KOPT-K1 (cell line): ENCODE measurements around the gene NTM.

Experiments
- H3K27ac ChIP-seq: fragments of 200-600 bp; sonication (generic); 2 replicates; pipeline ENCODE4 v1.5.1; 2016; ENCODE audit warnings: antibody characterized with exemption, mild to moderate bottlenecking, low read depth, low read length; ENCODE audit not compliant: poor library complexity, severe bottlenecking
- H3K36me3 ChIP-seq: fragments of 200-600 bp; sonication (generic); 2 replicates; pipeline ENCODE4 v1.5.1; 2017; ENCODE audit warnings: antibody characterized with exemption, mild to moderate bottlenecking, low read length, moderate library complexity; ENCODE audit not compliant: insufficient read depth
- H3K9me3 ChIP-seq: fragments of 200-600 bp; sonication (generic); 2 replicates; pipeline ENCODE4 v1.5.1; 2017; ENCODE audit warnings: antibody characterized with exemption, low read length, mild to moderate bottlenecking; ENCODE audit not compliant: insufficient read depth, poor library complexity, severe bottlenecking

The NTM gene

DNA sequence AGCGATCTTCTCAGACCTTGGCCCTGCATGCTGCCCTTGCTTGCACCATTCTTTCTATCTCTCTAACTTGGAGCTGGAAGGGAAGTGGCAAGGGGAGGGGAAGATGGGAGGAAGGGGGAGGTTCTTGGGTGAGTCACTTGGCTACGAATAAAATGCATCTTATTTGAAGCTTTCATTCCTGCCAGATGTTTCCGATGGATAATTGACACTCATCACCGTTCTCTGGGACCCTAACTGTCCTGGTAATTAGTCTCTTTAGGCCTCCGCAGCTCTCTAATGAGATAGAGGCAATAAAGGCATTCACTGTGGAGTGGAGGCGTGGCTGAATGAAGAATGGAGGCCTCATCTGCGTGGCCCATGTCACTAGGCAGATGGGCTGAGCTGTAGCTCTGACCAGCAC lies 960.1 kb downstream of the NTM start:
- H3K36me3 ChIP-seq = no peaks in the 10 kb centered on the region
- no peak overlapping the region for H3K27ac ChIP-seq
- H3K9me3 ChIP-seq = no peaks in the 10 kb centered on the region

DNA sequence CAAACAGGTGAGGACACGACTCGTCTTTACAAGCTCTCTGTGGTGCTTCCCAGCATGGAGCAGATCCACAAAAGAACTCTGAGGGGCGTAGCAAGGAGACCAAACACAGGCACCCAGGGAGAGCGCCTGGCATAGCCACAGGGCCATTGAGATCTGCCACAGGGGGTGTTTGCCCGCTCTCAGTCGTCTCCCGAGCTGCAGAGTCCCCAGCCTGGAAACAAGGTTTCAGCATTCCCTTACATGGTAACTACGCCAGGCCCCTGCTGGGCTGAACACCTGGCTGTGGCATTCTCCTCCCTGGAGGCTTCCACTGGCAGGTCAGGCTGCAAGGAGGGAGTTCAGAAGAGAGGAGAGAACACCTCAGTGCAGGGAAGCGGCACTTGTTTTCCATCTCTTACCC lies 962.1 kb downstream of the NTM start:
- H3K36me3 ChIP-seq = no peaks in the 10 kb centered on the region
- H3K9me3 ChIP-seq = no peaks in the 10 kb centered on the region
- no peak overlapping the region for H3K27ac ChIP-seq

DNA sequence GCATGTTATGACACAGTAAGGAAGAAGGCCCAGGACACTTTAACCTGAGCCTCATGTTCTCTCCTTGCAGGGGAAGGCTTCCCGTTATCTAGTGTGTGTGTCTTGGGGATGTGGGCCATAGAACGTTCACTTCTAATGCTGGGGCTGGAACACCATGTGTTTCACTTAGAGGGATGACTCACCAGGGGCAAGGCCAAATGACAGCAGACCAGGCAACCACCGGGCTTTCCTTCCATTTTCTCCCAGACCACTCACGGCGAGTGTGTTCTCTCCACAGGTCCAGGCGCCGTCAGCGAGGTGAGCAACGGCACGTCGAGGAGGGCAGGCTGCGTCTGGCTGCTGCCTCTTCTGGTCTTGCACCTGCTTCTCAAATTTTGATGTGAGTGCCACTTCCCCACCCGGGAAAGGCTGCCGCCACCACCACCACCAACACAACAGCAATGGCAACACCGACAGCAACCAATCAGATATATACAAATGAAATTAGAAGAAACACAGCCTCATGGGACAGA lies 964.4 kb downstream of the NTM start:
- Histone ChIP-seq H3K9me3 (no peaks in the 10 kb centered on the region), H3K27ac (no peak overlapping the region), H3K36me3 (no peaks in the 10 kb centered on the region)

DNA sequence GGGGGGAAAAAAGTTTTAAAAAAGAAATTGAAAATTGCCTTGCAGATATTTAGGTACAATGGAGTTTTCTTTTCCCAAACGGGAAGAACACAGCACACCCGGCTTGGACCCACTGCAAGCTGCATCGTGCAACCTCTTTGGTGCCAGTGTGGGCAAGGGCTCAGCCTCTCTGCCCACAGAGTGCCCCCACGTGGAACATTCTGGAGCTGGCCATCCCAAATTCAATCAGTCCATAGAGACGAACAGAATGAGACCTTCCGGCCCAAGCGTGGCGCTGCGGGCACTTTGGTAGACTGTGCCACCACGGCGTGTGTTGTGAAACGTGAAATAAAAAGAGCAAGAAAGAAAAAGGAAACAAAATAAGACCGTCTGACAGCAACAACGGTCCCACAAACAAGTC lies 964.9 kb downstream of the NTM start:
- Histone ChIP-seq H3K9me3 (no peaks in the 10 kb centered on the region), H3K36me3 (no peaks in the 10 kb centered on the region), H3K27ac (no peak overlapping the region)

DNA sequence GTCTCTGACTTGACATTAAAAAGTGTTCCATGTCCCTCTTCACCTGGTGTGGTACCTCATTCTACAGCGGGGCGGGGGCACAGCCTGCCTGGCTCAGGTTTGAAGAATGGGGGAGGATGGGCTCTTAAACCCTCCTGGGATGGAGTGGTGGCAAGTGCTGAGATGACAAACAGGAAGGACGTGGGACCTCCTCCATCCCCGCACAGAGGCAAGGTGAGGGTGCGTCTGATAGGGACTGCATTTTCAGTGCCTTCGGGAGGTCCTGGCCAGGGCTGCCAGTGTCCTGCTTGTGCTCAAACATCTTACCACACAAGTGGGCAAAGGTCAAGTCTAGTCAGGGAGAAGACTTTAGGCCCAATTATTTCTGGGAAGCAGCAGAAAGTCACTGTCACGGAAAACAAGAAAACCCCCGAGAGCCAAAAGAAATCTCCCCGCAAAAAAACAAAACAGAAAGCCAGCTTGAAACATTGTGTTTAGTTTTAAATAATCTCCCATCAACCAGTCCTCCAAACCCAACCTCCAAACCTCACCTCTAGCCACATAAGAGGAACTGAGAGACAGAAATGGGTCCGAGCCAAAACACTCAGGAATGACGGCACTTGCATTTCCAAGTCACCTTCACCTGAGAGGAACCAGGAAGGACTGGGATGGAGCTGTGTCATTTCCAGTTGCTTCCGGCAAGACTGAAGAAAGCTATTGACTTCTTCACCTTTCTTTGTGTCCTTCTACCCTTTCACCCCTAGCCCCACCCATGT lies 966.5 kb downstream of the NTM start:
- Histone ChIP-seq H3K36me3 (no peaks in the 10 kb centered on the region), H3K27ac (no peak overlapping the region), H3K9me3 (no peaks in the 10 kb centered on the region)

DNA sequence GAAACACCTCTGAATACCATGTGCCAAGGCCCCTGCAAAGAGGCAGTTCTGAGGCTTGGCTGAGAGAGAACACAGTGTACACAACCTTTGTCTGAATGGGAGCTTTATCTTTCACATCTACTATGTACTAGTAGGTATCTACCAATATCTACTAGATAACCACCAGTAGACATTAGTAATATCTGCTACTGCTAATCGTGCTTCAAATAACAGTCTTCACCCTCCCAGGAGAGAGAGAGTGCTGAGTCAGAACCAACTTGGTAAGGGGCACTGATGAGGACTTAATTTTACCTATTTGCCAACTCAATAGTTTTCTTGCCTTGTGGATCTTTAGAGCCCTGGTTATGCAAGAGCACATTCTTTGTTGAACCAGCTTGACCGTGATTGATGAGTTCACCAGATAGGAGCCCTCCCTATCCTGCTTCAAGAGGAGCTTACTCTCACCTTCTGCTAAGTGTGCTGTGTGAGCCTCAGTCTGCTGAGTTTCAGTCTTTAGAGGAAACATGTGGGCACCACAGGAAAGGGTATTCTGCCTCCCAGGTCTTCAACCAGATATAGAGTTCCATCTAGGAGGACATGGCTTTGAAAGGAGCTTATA lies 967.5 kb downstream of the NTM start:
- Histone ChIP-seq H3K36me3 (no peaks in the 10 kb centered on the region), H3K27ac (no peak overlapping the region), H3K9me3 (no peaks in the 10 kb centered on the region)

DNA sequence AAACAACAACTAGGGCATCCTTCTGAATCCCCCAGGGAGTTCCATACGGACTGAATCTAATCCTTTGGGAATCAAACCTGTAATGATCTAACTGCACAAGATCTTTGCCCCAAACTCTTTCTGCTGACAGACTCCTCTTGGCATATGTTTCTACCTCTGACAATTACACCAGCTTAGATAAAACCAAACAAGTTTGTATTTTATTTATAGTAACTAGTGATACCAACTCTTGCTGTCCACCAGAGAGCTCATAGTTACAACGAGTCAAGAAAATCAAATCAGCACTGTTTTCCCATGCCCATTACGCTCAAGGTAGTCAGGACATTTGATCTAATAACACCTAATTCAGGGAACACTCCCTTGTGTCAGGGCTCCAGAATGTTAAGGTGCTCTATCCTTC lies 972.0 kb downstream of the NTM start:
- Histone ChIP-seq H3K9me3 (no peaks in the 10 kb centered on the region), H3K36me3 (no peaks in the 10 kb centered on the region), H3K27ac (no peak overlapping the region)

DNA sequence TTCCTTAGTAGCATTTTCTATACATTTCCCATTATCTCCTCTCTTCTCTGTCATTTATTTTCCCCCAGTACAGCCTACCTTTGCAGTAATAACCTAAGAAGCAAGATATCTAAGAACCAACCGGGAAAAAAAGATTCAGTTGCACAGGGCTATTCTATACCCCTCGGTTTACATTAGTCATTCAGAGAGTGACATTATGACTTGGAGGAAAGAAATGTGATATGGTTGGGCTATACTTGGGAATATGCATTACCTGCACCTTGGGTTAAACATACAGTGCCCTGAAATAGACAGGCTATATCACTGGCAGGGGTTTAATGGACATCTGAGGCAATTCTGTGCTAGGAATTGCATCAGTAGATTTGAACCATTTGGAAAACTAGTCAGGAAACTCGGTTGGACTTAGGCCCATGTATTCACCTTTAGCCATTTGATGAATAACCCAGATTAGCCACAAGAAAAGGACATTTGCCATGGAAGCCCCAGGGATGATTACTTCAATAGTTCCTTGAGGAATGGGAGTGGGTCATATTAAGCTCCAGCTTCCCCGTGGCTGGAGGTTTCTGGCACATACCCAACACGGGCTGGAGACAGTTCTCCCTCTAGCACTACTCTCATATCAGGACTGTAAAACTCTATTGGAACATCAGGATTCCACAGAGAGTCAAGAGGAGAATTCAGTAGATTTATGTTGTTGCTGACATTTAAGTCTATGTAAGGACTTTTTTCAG lies 973.2 kb downstream of the NTM start:
- Histone ChIP-seq H3K36me3 (no peaks in the 10 kb centered on the region), H3K9me3 (no peaks in the 10 kb centered on the region), H3K27ac (no peak overlapping the region)

DNA sequence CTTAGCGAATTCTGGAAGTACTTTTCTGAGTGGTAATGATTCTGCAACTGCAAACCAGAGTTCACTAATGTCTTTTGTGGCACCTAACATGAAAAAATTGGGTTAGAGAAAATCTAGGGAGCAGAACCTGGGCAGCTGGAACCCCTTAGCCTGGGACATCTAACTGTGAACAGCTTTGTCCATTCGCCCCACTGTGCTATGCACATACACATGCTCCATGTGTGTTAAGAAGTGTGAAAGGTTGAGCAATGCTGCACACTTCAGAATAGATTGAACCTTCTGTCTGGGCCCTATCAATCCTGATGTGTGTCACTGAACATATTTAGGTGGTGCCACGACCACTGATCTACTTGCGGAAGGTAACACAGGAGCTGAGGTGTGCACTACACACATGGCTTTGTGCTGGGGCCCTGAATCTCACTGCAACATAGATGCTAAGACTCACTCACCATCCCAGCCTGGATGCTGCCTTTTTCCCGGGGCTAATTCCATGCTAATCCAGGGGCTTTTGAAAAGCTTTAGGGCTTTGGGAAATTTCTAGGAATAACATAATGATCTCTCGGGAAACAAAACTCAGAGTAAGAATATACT lies 976.2 kb downstream of the NTM start:
- Histone ChIP-seq H3K36me3 (no peaks in the 10 kb centered on the region), H3K9me3 (no peaks in the 10 kb centered on the region), H3K27ac (no peak overlapping the region)

DNA sequence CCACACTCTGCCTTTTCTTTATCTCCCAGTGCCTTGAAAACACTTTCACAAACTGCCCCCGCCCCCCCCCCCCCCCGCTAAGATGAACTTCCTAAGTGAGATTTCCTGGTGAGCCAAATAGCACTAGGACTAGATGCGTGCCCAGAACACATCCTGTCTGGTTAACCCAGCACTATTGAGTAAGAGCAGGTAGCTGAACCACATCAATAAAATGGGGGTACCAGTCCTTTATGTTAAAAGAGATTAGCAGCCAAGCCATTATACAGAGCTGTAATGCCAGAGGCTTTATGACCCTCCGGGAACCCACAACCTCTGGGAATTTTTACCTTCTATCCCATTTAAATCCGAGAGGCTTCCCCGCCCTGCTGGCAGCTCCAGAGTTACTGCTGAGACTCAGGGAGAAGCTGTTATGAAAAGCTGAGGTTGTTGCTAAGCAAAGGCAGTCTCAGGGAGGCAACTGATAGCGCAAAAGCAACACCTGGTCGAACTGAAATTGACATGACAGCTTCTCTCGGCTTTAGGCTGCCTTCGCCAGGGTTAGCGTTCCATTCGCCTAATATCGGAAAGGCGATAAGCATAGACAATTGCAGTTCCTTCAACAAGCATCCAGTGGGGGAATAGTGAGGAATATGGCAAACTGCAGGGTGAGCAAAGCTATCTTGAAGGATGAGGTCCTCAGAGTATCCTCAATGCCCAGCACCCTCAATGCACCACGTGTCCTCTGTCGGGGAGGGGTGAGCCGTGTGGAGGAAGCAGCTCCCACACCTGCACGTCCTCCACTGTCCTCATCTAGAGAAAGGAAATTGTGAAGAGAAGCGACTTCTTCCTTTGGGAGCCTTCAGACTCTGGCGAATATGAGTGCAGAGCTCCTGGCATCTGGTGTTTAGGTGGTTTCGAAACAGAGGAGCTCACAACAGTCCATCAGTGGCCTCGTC lies 977.0 kb downstream of the NTM start:
- Histone ChIP-seq H3K9me3 (no peaks in the 10 kb centered on the region), H3K27ac (no peak overlapping the region), H3K36me3 (no peaks in the 10 kb centered on the region)

DNA sequence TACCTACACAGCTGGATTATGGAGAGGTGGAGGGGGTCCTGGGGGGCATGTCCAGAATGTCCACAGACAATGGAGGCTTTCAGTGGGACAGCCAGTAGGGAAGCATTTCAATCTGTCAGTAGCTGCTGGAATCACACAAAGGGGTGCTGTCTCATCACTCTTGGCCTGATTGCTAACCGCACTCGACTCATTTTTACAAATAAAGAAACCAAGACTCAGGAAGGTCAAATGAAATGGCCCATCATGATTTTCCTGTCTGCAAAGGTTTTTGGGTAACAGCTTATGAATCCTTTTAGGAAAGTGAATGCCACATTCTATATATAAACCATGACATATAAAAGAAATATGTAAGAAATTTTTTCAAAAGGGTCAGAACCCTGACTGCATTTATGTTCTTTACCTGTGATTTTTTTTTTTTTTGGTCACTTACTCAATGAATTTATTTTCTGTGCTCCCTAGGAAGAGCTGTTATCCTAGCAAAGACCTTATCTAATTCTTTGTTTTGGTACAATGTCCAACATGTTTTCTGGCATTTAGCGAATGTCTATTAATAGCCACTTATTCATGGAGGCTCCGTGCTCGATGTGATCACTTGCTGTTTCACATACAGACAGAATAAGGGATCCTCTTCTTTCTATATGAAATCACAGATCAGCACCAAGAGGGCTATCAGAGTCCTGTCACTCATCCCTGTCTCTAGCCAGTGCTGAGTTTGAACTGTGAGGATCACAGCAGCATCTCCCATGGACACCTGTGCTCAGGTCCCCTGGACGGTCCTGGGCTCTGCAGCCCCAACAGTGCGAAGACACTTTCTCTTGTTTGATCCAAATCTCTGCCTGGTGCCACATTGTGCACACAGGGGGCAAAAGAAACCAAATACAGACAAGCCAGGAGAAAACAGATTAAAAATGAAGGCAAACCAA lies 979.7 kb downstream of the NTM start:
- no peaks in the 10 kb centered on the region for H3K9me3 ChIP-seq
- no peaks in the 10 kb centered on the region for H3K36me3 ChIP-seq
- no peak overlapping the region for H3K27ac ChIP-seq

DNA sequence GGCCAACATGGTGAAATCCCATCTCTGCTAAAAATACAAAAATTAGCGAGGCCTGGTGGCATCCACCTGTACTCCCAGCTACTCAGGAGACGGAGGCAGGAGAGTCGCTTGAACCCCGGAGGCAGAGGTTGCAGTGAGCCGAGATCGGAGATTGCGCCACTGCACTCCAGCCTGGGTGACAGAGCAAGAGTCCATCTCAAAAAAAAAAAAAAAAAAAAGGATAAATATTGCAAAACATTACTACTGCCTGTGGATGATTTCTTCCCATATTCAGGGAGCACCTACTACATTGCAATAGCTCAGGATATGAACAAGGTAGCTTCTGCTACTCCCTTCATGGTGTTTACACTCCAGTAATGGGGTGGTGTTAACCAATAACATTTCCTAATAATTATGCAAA lies 980.6 kb downstream of the NTM start:
- H3K36me3 ChIP-seq = no peaks in the 10 kb centered on the region
- no peaks in the 10 kb centered on the region for H3K9me3 ChIP-seq
- no peak overlapping the region for H3K27ac ChIP-seq

DNA sequence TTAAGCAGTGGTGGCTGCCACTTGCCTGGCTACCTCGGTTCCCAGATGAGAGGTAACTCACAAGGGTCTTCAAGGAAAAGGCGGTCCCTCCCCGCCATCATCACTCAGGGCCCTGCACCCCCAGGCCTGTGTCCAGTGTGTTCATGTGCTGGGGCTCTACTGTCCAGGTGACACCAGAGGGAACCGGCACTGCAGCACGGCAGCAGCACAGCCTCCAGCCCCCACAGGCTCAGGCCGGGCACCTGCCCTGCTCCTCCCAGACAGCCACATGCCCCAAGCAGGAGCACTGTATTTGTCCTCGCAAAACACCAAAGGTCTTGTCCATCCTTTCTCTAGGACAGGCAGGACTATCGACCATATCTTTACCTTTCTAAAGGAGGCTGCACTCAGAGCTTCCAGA lies 982.1 kb downstream of the NTM start:
- Histone ChIP-seq H3K36me3 (no peaks in the 10 kb centered on the region), H3K9me3 (no peaks in the 10 kb centered on the region), H3K27ac (no peak overlapping the region)

DNA sequence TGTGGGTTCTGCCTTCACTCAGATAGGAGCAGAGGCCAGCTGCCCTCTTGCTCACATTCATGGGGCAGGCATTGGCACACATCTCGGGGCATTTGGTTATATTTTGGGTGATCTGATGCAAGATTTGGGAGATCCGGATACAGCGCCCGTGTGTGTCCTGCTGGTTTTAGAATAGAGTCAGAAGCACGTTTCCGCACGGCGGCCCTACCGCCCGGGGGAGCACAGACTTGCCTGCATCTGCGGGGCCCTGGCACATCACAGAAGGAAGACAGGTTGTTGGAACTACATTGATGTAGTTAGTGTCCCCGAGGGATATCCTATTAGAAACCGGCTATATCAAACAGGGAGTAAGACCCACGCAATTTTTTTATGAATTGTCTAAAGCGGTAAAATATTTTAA lies 982.8 kb downstream of the NTM start:
- H3K36me3 ChIP-seq = no peaks in the 10 kb centered on the region
- no peak overlapping the region for H3K27ac ChIP-seq
- no peaks in the 10 kb centered on the region for H3K9me3 ChIP-seq
